HepG2 (cell line): Measurements from ENCODE around the gene DAB2IP. TPM values are rescaled to one million over a fixed set of nuclear protein-coding genes. Genes with fewer than 3 reads are reported as not detected.
A peak's percentile ranks its signal among the peaks of the same experiment; 100 is the strongest.

Experiments used
- AGO1 ChIP-seq: fragments of 200-400 bp; formaldehyde crosslinking; IDR thresholded peaks from 2 replicates; pipeline ENCODE4 v1.6.1; 2017; ENCODE audit warnings: mild to moderate bottlenecking, low read depth, low read length, moderate library complexity; ENCODE audit not compliant: poor library complexity, severe bottlenecking
- CHD2 ChIP-seq: IDR thresholded peaks from 2 replicates; pipeline ENCODE4 v1.6.1; 2011; ENCODE audit warnings: low read depth, low read length, improper control_type of control experiment
- FIP1L1 ChIP-seq: fragments of 200-400 bp; formaldehyde crosslinking; IDR thresholded peaks from 2 replicates; pipeline ENCODE4 v1.6.1; 2018; ENCODE audit warnings: low read depth, mild to moderate bottlenecking, low read length, moderate library complexity, borderline replicate concordance; ENCODE audit not compliant: insufficient read depth
- FOXO1 ChIP-seq: sonication (generic); formaldehyde crosslinking; IDR thresholded peaks from 2 replicates; pipeline ENCODE4 v1.4.0; 2020; ENCODE audit warnings: missing genetic modification reagents
- HNRNPK ChIP-seq: fragments of 200-400 bp; formaldehyde crosslinking; IDR thresholded peaks from 2 replicates; pipeline ENCODE4 v1.6.1; 2018; ENCODE audit warnings: low read length, low read depth, moderate library complexity, mild to moderate bottlenecking; ENCODE audit not compliant: poor library complexity, severe bottlenecking
- HNRNPL ChIP-seq: fragments of 200-400 bp; formaldehyde crosslinking; IDR thresholded peaks from 2 replicates; pipeline ENCODE4 v1.6.1; 2017; ENCODE audit warnings: mild to moderate bottlenecking, low read depth, low read length
- RELA ChIP-seq: sonication (generic); formaldehyde crosslinking; IDR thresholded peaks from 2 replicates; pipeline ENCODE4 v1.4.0; 2020; ENCODE audit warnings: missing genetic modification reagents
- ZNF30 ChIP-seq: sonication (generic); formaldehyde crosslinking; IDR thresholded peaks from 2 replicates; pipeline ENCODE4 v1.5.0; 2020; ENCODE audit warnings: mild to moderate bottlenecking, missing genetic modification reagents
- ZNF598 ChIP-seq: sonication (generic); formaldehyde crosslinking; IDR thresholded peaks from 2 replicates; pipeline ENCODE4 v1.5.1; 2020; ENCODE audit warnings: mild to moderate bottlenecking, missing genetic modification reagents, borderline replicate concordance
- polyA plus RNA-seq, 8 experiments: library from polyadenylated mRNA; depleted of rRNA in 3 of 8; stranded (reverse) in 7 of 8; unstranded in 1 of 8; fragments of >200 nt; fragmentation: Illumina TruSeq in 4 of 8; extraction: Trizol in 4 of 8; gene quantifications; 2 replicates each; pipeline versions ENCODE4 v1.2.1 to v1.2.3, GENCODE V29; 2011 to 2016; ENCODE audit warnings: low read depth in 4 of 8, missing spikeins in 1 of 8, mixed read lengths in 1 of 8; ENCODE audit not compliant: insufficient read depth in 1 of 8
- total RNA-seq, 5 experiments: library from RNA; depleted of rRNA; stranded (reverse); fragments of >200 nt; fragmentation: Illumina TruSeq; extraction: Trizol; gene quantifications; 2 replicates each; pipeline ENCODE4 v1.2.3, GENCODE V29; 2016; ENCODE audit warnings: low read depth in 1 of 5
- TF ChIP-seq, protein P1 (sequence below): sonication (generic); formaldehyde crosslinking; IDR thresholded peaks from 2 replicates; pipeline ENCODE4 v1.4.0; 2020; ENCODE audit warnings: missing genetic modification reagents, borderline replicate concordance
- TF ChIP-seq, protein P2 (sequence below): sonication (generic); formaldehyde crosslinking; IDR thresholded peaks from 2 replicates; pipeline ENCODE4 v1.4.0; 2020; ENCODE audit warnings: missing genetic modification reagents
- TF ChIP-seq, protein P3 (sequence below): sonication (generic); formaldehyde crosslinking; IDR thresholded peaks from 2 replicates; pipeline ENCODE4 v1.4.0; 2020; ENCODE audit warnings: missing genetic modification reagents, borderline replicate concordance
- TF ChIP-seq, protein P4 (sequence below): sonication (generic); formaldehyde crosslinking; IDR thresholded peaks from 2 replicates; pipeline ENCODE4 v1.5.0; 2020; ENCODE audit warnings: mild to moderate bottlenecking, missing genetic modification reagents, borderline replicate concordance

Gene DAB2IP
- total and polyA plus RNA-seq, 2 of the 13 experiments (the other 11 are each of a cell fraction or from before 2014, with no cell fraction given) = 25.3 to 37.9 TPM

DNA sequence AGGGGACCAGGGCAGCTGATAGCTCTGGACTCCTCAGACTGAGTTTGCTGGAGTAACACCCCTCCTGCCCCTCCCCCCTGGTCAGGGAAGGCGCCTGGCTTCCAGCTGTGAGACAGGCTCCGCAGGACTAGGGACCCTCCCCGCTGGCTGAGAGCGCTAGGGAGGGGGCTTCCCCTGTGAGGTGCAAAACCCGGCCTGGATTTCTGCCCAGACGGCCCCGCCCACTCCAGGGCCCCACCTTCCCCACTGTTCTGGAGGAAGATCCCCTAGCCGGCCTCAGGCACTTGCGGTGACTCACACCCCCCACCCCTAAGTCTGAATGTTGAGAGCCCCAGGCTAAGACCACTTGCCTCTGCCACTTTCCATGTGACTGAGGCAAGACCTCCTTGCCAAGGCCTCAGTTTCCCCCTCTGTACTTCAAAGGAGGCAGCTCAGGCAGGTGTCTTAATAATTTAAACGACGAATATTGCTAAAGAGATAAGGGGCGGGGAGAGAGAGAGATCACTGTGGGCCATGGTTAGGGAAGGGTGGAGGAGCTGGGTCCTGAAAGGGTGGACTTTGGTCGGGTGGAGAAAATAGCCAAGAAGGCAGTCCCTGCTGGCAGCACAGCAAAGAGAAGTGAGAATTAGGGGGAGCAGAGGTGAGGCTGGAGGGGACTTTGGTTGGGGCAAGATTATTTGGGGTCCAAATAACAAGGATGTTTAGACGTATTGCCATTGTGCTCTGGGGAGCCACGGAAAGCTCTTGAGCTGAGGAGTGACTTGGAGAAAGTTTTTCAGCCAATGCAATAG, 1.0 kb upstream of the DAB2IP start (continued):
- no peak for TF ChIP-seq ZNF598
- TF ChIP-seq CHD2 = no peak
- TF ChIP-seq FIP1L1 = no peak
- TF ChIP-seq AGO1 = no peak
- TF ChIP-seq HNRNPL = no peak
- TF ChIP-seq RELA = no peak
- no peak for TF ChIP-seq HNRNPK
- TF ChIP-seq, protein P1, sequence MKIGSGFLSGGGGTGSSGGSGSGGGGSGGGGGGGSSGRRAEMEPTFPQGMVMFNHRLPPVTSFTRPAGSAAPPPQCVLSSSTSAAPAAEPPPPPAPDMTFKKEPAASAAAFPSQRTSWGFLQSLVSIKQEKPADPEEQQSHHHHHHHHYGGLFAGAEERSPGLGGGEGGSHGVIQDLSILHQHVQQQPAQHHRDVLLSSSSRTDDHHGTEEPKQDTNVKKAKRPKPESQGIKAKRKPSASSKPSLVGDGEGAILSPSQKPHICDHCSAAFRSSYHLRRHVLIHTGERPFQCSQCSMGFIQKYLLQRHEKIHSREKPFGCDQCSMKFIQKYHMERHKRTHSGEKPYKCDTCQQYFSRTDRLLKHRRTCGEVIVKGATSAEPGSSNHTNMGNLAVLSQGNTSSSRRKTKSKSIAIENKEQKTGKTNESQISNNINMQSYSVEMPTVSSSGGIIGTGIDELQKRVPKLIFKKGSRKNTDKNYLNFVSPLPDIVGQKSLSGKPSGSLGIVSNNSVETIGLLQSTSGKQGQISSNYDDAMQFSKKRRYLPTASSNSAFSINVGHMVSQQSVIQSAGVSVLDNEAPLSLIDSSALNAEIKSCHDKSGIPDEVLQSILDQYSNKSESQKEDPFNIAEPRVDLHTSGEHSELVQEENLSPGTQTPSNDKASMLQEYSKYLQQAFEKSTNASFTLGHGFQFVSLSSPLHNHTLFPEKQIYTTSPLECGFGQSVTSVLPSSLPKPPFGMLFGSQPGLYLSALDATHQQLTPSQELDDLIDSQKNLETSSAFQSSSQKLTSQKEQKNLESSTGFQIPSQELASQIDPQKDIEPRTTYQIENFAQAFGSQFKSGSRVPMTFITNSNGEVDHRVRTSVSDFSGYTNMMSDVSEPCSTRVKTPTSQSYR (CRISPR knock-in tag) = peak; percentile 86
- TF ChIP-seq, protein P2, sequence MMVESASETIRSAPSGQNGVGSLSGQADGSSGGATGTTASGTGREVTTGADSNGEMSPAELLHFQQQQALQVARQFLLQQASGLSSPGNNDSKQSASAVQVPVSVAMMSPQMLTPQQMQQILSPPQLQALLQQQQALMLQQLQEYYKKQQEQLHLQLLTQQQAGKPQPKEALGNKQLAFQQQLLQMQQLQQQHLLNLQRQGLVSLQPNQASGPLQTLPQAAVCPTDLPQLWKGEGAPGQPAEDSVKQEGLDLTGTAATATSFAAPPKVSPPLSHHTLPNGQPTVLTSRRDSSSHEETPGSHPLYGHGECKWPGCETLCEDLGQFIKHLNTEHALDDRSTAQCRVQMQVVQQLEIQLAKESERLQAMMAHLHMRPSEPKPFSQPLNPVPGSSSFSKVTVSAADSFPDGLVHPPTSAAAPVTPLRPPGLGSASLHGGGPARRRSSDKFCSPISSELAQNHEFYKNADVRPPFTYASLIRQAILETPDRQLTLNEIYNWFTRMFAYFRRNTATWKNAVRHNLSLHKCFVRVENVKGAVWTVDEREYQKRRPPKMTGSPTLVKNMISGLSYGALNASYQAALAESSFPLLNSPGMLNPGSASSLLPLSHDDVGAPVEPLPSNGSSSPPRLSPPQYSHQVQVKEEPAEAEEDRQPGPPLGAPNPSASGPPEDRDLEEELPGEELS (CRISPR knock-in tag) = 0 out of 2 replicates have a peak, but pooled peaks have one; percentile 34
- no peak for TF ChIP-seq FOXO1
- TF ChIP-seq, protein P3, sequence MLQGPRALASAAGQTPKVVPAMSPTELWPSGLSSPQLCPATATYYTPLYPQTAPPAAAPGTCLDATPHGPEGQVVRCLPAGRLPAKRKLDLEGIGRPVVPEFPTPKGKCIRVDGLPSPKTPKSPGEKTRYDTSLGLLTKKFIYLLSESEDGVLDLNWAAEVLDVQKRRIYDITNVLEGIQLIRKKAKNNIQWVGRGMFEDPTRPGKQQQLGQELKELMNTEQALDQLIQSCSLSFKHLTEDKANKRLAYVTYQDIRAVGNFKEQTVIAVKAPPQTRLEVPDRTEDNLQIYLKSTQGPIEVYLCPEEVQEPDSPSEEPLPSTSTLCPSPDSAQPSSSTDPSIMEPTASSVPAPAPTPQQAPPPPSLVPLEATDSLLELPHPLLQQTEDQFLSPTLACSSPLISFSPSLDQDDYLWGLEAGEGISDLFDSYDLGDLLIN (CRISPR knock-in tag) = no peak
- no peak for TF ChIP-seq ZNF30 (CRISPR knock-in tag)
- TF ChIP-seq, protein P4, sequence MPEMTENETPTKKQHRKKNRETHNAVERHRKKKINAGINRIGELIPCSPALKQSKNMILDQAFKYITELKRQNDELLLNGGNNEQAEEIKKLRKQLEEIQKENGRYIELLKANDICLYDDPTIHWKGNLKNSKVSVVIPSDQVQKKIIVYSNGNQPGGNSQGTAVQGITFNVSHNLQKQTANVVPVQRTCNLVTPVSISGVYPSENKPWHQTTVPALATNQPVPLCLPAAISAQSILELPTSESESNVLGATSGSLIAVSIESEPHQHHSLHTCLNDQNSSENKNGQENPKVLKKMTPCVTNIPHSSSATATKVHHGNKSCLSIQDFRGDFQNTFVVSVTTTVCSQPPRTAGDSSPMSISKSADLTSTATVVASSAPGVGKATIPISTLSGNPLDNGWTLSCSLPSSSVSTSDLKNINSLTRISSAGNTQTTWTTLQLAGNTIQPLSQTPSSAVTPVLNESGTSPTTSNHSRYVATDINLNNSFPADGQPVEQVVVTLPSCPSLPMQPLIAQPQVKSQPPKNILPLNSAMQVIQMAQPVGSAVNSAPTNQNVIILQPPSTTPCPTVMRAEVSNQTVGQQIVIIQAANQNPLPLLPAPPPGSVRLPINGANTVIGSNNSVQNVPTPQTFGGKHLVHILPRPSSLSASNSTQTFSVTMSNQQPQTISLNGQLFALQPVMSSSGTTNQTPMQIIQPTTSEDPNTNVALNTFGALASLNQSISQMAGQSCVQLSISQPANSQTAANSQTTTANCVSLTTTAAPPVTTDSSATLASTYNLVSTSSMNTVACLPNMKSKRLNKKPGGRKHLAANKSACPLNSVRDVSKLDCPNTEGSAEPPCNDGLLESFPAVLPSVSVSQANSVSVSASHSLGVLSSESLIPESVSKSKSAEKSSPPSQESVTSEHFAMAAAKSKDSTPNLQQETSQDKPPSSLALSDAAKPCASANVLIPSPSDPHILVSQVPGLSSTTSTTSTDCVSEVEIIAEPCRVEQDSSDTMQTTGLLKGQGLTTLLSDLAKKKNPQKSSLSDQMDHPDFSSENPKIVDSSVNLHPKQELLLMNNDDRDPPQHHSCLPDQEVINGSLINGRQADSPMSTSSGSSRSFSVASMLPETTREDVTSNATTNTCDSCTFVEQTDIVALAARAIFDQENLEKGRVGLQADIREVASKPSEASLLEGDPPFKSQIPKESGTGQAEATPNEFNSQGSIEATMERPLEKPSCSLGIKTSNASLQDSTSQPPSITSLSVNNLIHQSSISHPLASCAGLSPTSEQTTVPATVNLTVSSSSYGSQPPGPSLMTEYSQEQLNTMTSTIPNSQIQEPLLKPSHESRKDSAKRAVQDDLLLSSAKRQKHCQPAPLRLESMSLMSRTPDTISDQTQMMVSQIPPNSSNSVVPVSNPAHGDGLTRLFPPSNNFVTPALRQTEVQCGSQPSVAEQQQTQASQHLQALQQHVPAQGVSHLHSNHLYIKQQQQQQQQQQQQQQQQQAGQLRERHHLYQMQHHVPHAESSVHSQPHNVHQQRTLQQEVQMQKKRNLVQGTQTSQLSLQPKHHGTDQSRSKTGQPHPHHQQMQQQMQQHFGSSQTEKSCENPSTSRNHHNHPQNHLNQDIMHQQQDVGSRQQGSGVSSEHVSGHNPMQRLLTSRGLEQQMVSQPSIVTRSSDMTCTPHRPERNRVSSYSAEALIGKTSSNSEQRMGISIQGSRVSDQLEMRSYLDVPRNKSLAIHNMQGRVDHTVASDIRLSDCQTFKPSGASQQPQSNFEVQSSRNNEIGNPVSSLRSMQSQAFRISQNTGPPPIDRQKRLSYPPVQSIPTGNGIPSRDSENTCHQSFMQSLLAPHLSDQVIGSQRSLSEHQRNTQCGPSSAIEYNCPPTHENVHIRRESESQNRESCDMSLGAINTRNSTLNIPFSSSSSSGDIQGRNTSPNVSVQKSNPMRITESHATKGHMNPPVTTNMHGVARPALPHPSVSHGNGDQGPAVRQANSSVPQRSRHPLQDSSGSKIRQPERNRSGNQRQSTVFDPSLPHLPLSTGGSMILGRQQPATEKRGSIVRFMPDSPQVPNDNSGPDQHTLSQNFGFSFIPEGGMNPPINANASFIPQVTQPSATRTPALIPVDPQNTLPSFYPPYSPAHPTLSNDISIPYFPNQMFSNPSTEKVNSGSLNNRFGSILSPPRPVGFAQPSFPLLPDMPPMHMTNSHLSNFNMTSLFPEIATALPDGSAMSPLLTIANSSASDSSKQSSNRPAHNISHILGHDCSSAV = no peak
